BJ (cell line): Measurements from ENCODE around the gene FGGY. TPM values are rescaled to one million over a fixed set of nuclear protein-coding genes. Genes with fewer than 3 reads are reported as not detected.
"Not testable (repeated sequence)": the region's sequence is repeated elsewhere in the genome, so short reads cannot be mapped to it uniquely, and the experiment has no call there.

Experiments used
- CTCF ChIA-PET: fragments of 350-600 bp; formaldehyde crosslinking; extraction: SDS; loops from one replicate; lab custom pipeline; 2021; ENCODE audit warnings: antibody characterized with exemption, inconsistent platforms; lab: Yijun Ruan, JAX
- POLR2A ChIA-PET: fragments of 300-600 bp; sonication (Branson Sonifier 250); formaldehyde crosslinking; extraction: SDS; loops from one replicate; lab custom pipeline; 2021; ENCODE audit warnings: antibody characterized with exemption; lab: Charles Lee
- DNase-seq: peaks from one replicate; pipeline ENCODE4 v3.0.0-alpha.2; 2011; ENCODE audit warnings: low read depth
- H3K27me3 ChIP-seq: 2 replicates; pipeline ENCODE4 v1.6.0; 2011; ENCODE audit warnings: low read length; ENCODE audit not compliant: control insufficient read depth, insufficient read depth
- H3K36me3 ChIP-seq: 2 replicates; pipeline ENCODE4 v1.5.1; 2011; ENCODE audit warnings: low read length; ENCODE audit not compliant: control insufficient read depth, insufficient read depth
- H3K4me3 ChIP-seq: 2 replicates; pipeline ENCODE4 v1.5.1; 2011; ENCODE audit warnings: low read depth, mild to moderate bottlenecking, control low read depth, low read length
- CTCF ChIP-seq: IDR thresholded peaks from 2 replicates; pipeline ENCODE4 v1.5.1; 2011; ENCODE audit warnings: low read depth, mild to moderate bottlenecking, control low read depth, inconsistent platforms, low read length, moderate library complexity; ENCODE audit not compliant: insufficient read depth
- polyA plus RNA-seq: library from polyadenylated mRNA; depleted of rRNA; stranded (reverse); fragments of >200 nt; gene quantifications from 2 replicates; pipeline ENCODE4 v1.2.3, GENCODE V29; 2011

Gene FGGY
- polyA plus RNA-seq, 1 experiment = 9.9 TPM

GRCh38 chr1:59705466-59706302, 408.8 kb downstream of the FGGY start:
- TF ChIP-seq CTCF = no peak
- POLR2A ChIA-PET = interaction anchor here (0.6 kb wide), 1 partner anchor 300 kb away, joined by 4 read pairs; no protein-coding TSS in a partner anchor
- Histone ChIP-seq H3K36me3 (no peaks in the 10 kb centered on the region), H3K27me3 (no peaks in the 10 kb centered on the region), H3K4me3 (no peak overlapping the region)
- CTCF ChIA-PET = interaction anchor here (0.6 to 9.4 kb wide), 8 partner anchors 12 to 1160 kb away, joined by 3 to 69 read pairs (median 4); no protein-coding TSS in a partner anchor
- DNase-seq = no peak

- Histone ChIP-seq H3K4me3 (no peak overlapping the region), H3K27me3 (no peaks in the 10 kb centered on the region), H3K36me3 (no peaks in the 10 kb centered on the region)
- DNase-seq = no peak
- no peak for TF ChIP-seq CTCF
- ChIA-PET CTCF (interaction anchor here (0.6 to 9.4 kb wide), 5 partner anchors 11 to 1161 kb away, joined by 3 to 69 read pairs (median 4); no protein-coding TSS in a partner anchor), POLR2A (interaction anchor here (1.1 kb wide), 1 partner anchor 53 kb away, joined by 4 read pairs; no protein-coding TSS in a partner anchor)
These were observed 409.4 kb downstream of the FGGY start for GRCh38 chr1:59706303-59706599.

GRCh38 chr1:59707178-59707791, 410.4 kb downstream of the FGGY start:
- Histone ChIP-seq H3K36me3 (no peaks in the 10 kb centered on the region), H3K4me3 (no peak overlapping the region), H3K27me3 (no peaks in the 10 kb centered on the region)
- ChIA-PET POLR2A (interaction anchor here (1.1 kb wide), 1 partner anchor 52 kb away, joined by 4 read pairs; no protein-coding TSS in a partner anchor), CTCF (interaction anchor here (1.4 to 9.4 kb wide), 2 partner anchors 11 to 53 kb away, joined by 5 to 69 read pairs; no protein-coding TSS in a partner anchor)
- no peak for TF ChIP-seq CTCF
- peak; percentile 82 for DNase-seq

GRCh38 chr1:59709333-59709732, 412.4 kb downstream of the FGGY start:
- Histone ChIP-seq H3K36me3 (no peaks in the 10 kb centered on the region), H3K4me3 (no peak overlapping the region), H3K27me3 (no peaks in the 10 kb centered on the region)
- POLR2A ChIA-PET = no interaction called here
- CTCF ChIA-PET = no interaction called here
- no peak for DNase-seq
- no peak for TF ChIP-seq CTCF

GRCh38 chr1:59710920-59711319, 414.0 kb downstream of the FGGY start:
- not testable (repeated sequence) for H3K4me3 ChIP-seq, DNase-seq

More at GRCh38 chr1:59710920-59711319, 414.0 kb downstream of the FGGY start:
- H3K36me3 ChIP-seq, H3K27me3 ChIP-seq, CTCF ChIA-PET, POLR2A ChIA-PET: not testable (repeated sequence)
